Stimulated activated naive CD4-positive, alpha-beta T cell (primary cell): ENCODE data around the gene KLHL33.

Source experiments
- DNase-seq, 6 experiments: peaks; one replicate each; lab custom pipeline; 2025; lab: John Stamatoyannopoulos, UW

KLHL33 gene

GRCh38 chr14:20376071-20376588 is 59.8 kb downstream of the KLHL33 start:
- no peak for DNase-seq
